SK-N-SH (cell line): Measurements from ENCODE around the gene MSH4. TPM values are rescaled to one million over a fixed set of nuclear protein-coding genes. Genes with fewer than 3 reads are reported as not detected.
A peak's percentile ranks its signal among the peaks of the same experiment; 100 is the strongest.

Experiments used
- CTCF ChIA-PET: fragments of 300-600, 350-600 bp; formaldehyde crosslinking; extraction: SDS; loops from one replicate; lab custom pipeline; 2021; lab: Yijun Ruan, JAX
- POLR2A ChIA-PET: fragments of 350-600 bp; sonication (Branson Sonifier 250); formaldehyde crosslinking; extraction: SDS; loops from one replicate; lab custom pipeline; 2020; ENCODE audit warnings: antibody characterized with exemption, inconsistent platforms; lab: Yijun Ruan, JAX
- DNase-seq: peaks from one replicate; pipeline ENCODE4 v3.0.0; 2012
- H2AFZ ChIP-seq: fragments of 200-600 bp; sonication (generic); 2 replicates; pipeline ENCODE4 v1.8.1; 2016; ENCODE audit warnings: antibody characterized with exemption, mild to moderate bottlenecking, low read depth
- H3F3A ChIP-seq: fragments of 200-600 bp; sonication (generic); replicated peaks from 2 replicates; pipeline ENCODE3; 2016; ENCODE audit warnings: antibody characterized with exemption, mild to moderate bottlenecking; ENCODE audit not compliant: insufficient read depth
- H3K27ac ChIP-seq, 2 experiments: fragments of 200-500 bp in 1 of 2; fragments of 200-600 bp in 1 of 2; sonication (Bioruptor generic) in 1 of 2; sonication (generic), shearing (Covaris generic) in 1 of 2; 2 replicates each; pipeline versions ENCODE4 v1.5.1 to v1.6.1; 2014 to 2016; ENCODE audit warnings: low read depth in 2 of 2, inconsistent platforms in 1 of 2, low read length in 1 of 2, mild to moderate bottlenecking in 1 of 2, mixed read lengths in 1 of 2
- H3K27me3 ChIP-seq: fragments of 200-600 bp; sonication (generic), shearing (Covaris generic); 2 replicates; pipeline ENCODE4 v1.6.1; 2016; ENCODE audit warnings: mixed run types; ENCODE audit not compliant: insufficient read depth
- H3K36me3 ChIP-seq, 2 experiments: fragments of 200-500 bp in 1 of 2; fragments of 200-600 bp in 1 of 2; sonication (Bioruptor generic) in 1 of 2; sonication (generic) in 1 of 2; replicated peaks in 1 of 2; 2 replicates each; pipeline versions ENCODE3 to v1.5.1; 2014 to 2016; ENCODE audit warnings: low read length in 1 of 2, mild to moderate bottlenecking in 1 of 2; ENCODE audit not compliant: insufficient read depth in 2 of 2, control insufficient read depth in 1 of 2
- H3K4me1 ChIP-seq, 2 experiments: fragments of 200-500 bp in 1 of 2; fragments of 200-600 bp in 1 of 2; sonication (Bioruptor generic) in 1 of 2; sonication (generic), shearing (Covaris generic) in 1 of 2; 2 replicates each; pipeline versions ENCODE4 v1.5.1 to v1.6.1; 2014 to 2016; ENCODE audit warnings: low read depth in 1 of 2, low read length in 1 of 2, mixed run types in 1 of 2; ENCODE audit not compliant: insufficient read depth in 2 of 2, control insufficient read depth in 1 of 2
- H3K4me2 ChIP-seq: fragments of 200-600 bp; sonication (generic), shearing (Covaris generic); 2 replicates; pipeline ENCODE4 v1.6.1; 2017; ENCODE audit warnings: mixed run types
- H3K4me3 ChIP-seq, 2 experiments: fragments of 200-500 bp in 1 of 2; fragments of 200-600 bp in 1 of 2; sonication (Bioruptor generic) in 1 of 2; sonication (generic), shearing (Covaris generic) in 1 of 2; 2 replicates each; pipeline versions ENCODE4 v1.5.1 to v1.8.1; 2014 to 2016; ENCODE audit warnings: low read depth in 2 of 2, inconsistent platforms in 1 of 2, low read length in 1 of 2, mild to moderate bottlenecking in 1 of 2, mixed read lengths in 1 of 2, moderate library complexity in 1 of 2
- H3K79me2 ChIP-seq: fragments of 200-600 bp; sonication (generic); 2 replicates; pipeline ENCODE4 v1.8.1; 2017; ENCODE audit warnings: mild to moderate bottlenecking; ENCODE audit not compliant: insufficient read depth
- H3K9ac ChIP-seq: fragments of 200-600 bp; sonication (generic); 2 replicates; pipeline ENCODE4 v1.6.1; 2017; ENCODE audit warnings: mixed run types
- H3K9me2 ChIP-seq: fragments of 200-600 bp; sonication (generic); 2 replicates; pipeline ENCODE4 v1.6.1; 2017; ENCODE audit warnings: mixed run types
- H3K9me3 ChIP-seq: fragments of 200-600 bp; sonication (generic); 2 replicates; pipeline ENCODE4 v1.6.1; 2017; ENCODE audit warnings: mixed run types, mild to moderate bottlenecking, moderate library complexity
- H4K20me1 ChIP-seq: fragments of 200-600 bp; sonication (generic); 2 replicates; pipeline ENCODE4 v1.6.1; 2017; ENCODE audit warnings: mild to moderate bottlenecking, mixed run types; ENCODE audit not compliant: insufficient read depth
- CHD2 ChIP-seq: fragments of 150-350 bp; IDR thresholded peaks from 2 replicates; pipeline ENCODE4 v1.6.1; 2018; ENCODE audit warnings: low read length; ENCODE audit not compliant: partially characterized antibody
- FOSL2 ChIP-seq: IDR thresholded peaks from 2 replicates; pipeline ENCODE4 v1.4.0; 2012; ENCODE audit warnings: low read depth, mild to moderate bottlenecking, moderate library complexity, borderline replicate concordance
- FOXJ3 ChIP-seq: sonication (generic); formaldehyde crosslinking; IDR thresholded peaks from 2 replicates; pipeline ENCODE4 v1.5.1; 2020; ENCODE audit warnings: mild to moderate bottlenecking, missing genetic modification reagents
- FOXM1 ChIP-seq: IDR thresholded peaks from 2 replicates; pipeline ENCODE4 v1.4.0; 2012; ENCODE audit warnings: low read depth, mild to moderate bottlenecking
- GABPA ChIP-seq: IDR thresholded peaks from 2 replicates; pipeline ENCODE4 v1.4.0; 2012; ENCODE audit warnings: low read depth, mild to moderate bottlenecking
- JUND ChIP-seq: IDR thresholded peaks from 2 replicates; pipeline ENCODE4 v1.4.0; 2012
- MEF2A ChIP-seq: IDR thresholded peaks from 2 replicates; pipeline ENCODE4 v1.4.0; 2012; ENCODE audit warnings: low read depth, borderline replicate concordance
- MXI1 ChIP-seq: IDR thresholded peaks from 2 replicates; pipeline ENCODE4 v1.6.1; 2012; ENCODE audit warnings: mild to moderate bottlenecking, low read depth, low read length, improper control_type of control experiment
- NRF1 ChIP-seq: IDR thresholded peaks from 2 replicates; pipeline ENCODE4 v1.6.1; 2012; ENCODE audit warnings: low read depth, mild to moderate bottlenecking, low read length
- RFX5 ChIP-seq: IDR thresholded peaks from 2 replicates; pipeline ENCODE4 v1.6.1; 2012; ENCODE audit warnings: mild to moderate bottlenecking, improper control_type of control experiment, low read length
- TAF1 ChIP-seq: IDR thresholded peaks from 2 replicates; pipeline ENCODE4 v1.6.1; 2012; ENCODE audit warnings: low read depth, mild to moderate bottlenecking, low read length, moderate library complexity, borderline replicate concordance
- YY1 ChIP-seq: IDR thresholded peaks from 2 replicates; pipeline ENCODE4 v1.4.0; 2012; ENCODE audit warnings: low read depth, mild to moderate bottlenecking
- ZBTB33 ChIP-seq: IDR thresholded peaks from 2 replicates; pipeline ENCODE4 v1.4.0; 2012; ENCODE audit warnings: low read depth, borderline replicate concordance
- WGBS: methylation state at CpG from one replicate; pipeline ENCODE4 v1.1.6; 2017; ENCODE audit warnings: low lambda C conversion rate; 5-methylcytosine and 5-hydroxymethylcytosine counted together
- polyA plus RNA-seq, 3 experiments: library from polyadenylated mRNA; depleted of rRNA; stranded (reverse); fragments of >200 nt; gene quantifications; 2 replicates each; pipeline ENCODE4 v1.2.3, GENCODE V29; 2012
- TF ChIP-seq, protein P1 (sequence below): fragments of 150-350 bp; IDR thresholded peaks from 2 replicates; pipeline ENCODE4 v1.6.1; 2016; ENCODE audit warnings: mild to moderate bottlenecking, low read depth, low read length
- TF ChIP-seq, protein P2 (sequence below): IDR thresholded peaks from 2 replicates; pipeline ENCODE4 v1.6.1; 2012; ENCODE audit warnings: mild to moderate bottlenecking, low read depth, low read length, moderate library complexity

Gene MSH4
- polyA plus RNA-seq, 1 of the 3 experiments (the other 2 are of a cell fraction) = not detected

DNA sequence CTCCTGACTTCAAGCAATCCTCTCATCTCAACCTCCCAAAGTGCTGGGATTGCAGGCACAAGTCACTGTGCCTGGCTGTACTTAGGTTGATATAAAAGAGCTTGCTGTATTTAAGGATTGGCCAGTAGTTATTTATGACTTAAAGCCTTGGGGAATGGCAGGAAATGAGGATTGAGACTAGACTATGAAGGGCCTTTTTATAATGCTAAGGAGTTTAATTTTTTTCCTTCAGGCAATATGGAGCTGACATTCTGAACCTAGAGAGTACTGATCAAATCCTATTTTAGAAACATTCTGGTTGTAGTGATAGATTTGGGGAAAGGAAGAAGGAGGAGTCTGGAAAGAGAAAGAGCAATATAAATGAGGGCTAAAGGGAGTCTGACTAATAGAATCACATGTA lies 44.7 kb downstream of the MSH4 start:
- CTCF ChIA-PET = no interaction called here

DNA sequence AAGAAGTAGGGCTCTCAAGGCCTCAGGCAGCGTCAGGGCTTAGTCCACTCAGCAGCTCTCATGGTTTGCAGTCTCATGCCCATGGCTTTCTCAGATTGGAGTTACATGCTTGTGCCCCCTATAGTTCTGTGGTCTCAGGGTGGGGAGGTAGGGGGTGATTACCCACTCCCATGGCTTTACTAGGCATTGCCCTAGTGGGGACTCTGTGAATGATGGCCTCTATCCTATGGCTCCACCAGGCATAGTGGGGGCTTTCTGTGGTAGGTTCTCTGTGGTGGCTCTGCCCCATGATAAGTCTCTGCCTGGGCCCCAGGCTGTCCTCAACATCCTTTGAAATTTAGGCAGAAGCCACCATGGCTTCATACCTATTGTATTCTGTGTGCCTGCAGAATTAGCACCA lies 48.9 kb downstream of the MSH4 start:
- WGBS = 0% methylated on average over 1 of the region's 1 CpG
- no peak overlapping the region for H3K9ac ChIP-seq
- H2AFZ ChIP-seq = no peak overlapping the region
- H3K4me3 ChIP-seq = no peak overlapping the region
- no peaks in the 10 kb centered on the region for H3K9me3 ChIP-seq
- H4K20me1 ChIP-seq = no peaks in the 10 kb centered on the region
- H3K27me3 ChIP-seq = no peaks in the 10 kb centered on the region
- no peak overlapping the region for H3K27ac ChIP-seq
- no peaks in the 10 kb centered on the region for H3K9me2 ChIP-seq
- no peaks in the 10 kb centered on the region for H3F3A ChIP-seq
- ChIA-PET CTCF (no interaction called here), POLR2A (no interaction called here)
- H3K4me2 ChIP-seq = no peak overlapping the region
- no peaks in the 10 kb centered on the region for H3K36me3 ChIP-seq
- TF ChIP-seq FOSL2 (no peak), FOXM1 (no peak), MXI1 (no peak), MEF2A (no peak)
- DNase-seq = no peak
- peaks cover 0 to 5% of the 10 kb centered on the region in 2 experiments; a peak in 1 of 4 replicates for H3K4me1 ChIP-seq
- no peaks in the 10 kb centered on the region for H3K79me2 ChIP-seq

More for the DNA sequence above, 44.7 kb downstream of the MSH4 start:
- POLR2A ChIA-PET = no interaction called here
- TF ChIP-seq MXI1 (no peak), GABPA (no peak), NRF1 (no peak), TAF1 (no peak)
- TF ChIP-seq, protein P1, sequence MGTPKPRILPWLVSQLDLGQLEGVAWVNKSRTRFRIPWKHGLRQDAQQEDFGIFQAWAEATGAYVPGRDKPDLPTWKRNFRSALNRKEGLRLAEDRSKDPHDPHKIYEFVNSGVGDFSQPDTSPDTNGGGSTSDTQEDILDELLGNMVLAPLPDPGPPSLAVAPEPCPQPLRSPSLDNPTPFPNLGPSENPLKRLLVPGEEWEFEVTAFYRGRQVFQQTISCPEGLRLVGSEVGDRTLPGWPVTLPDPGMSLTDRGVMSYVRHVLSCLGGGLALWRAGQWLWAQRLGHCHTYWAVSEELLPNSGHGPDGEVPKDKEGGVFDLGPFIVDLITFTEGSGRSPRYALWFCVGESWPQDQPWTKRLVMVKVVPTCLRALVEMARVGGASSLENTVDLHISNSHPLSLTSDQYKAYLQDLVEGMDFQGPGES = no peak
- H3K9ac ChIP-seq = no peak overlapping the region
- no peaks in the 10 kb centered on the region for H3F3A ChIP-seq
- H3K4me1 ChIP-seq = peaks cover 0 to 5% of the 10 kb centered on the region in 2 experiments; a peak in 1 of 4 replicates
- no peak overlapping the region for H3K4me3 ChIP-seq
- H3K9me2 ChIP-seq = no peaks in the 10 kb centered on the region
- H2AFZ ChIP-seq = peak overlapping the region; percentile 30; the same call in 1 of the 2 replicates
- no peaks in the 10 kb centered on the region for H4K20me1 ChIP-seq
- H3K9me3 ChIP-seq = no peaks in the 10 kb centered on the region; the same call in 1 of the 2 replicates
- no peak for DNase-seq
- H3K79me2 ChIP-seq = no peaks in the 10 kb centered on the region
- H3K27me3 ChIP-seq = no peaks in the 10 kb centered on the region
- H3K4me2 ChIP-seq = no peak overlapping the region
- H3K27ac ChIP-seq = no peak overlapping the region
- no peaks in the 10 kb centered on the region for H3K36me3 ChIP-seq

GRCh38 chr1:75855010-75855409 lies 58.3 kb downstream of the MSH4 start:
- no peaks in the 10 kb centered on the region for H3K4me1 ChIP-seq
- no peak for DNase-seq
- WGBS = 97% methylated on average over 2 of the region's 2 CpGs
- no peak overlapping the region for H3K4me3 ChIP-seq
- no peaks in the 10 kb centered on the region for H3F3A ChIP-seq
- H3K9ac ChIP-seq = no peak overlapping the region
- no peak overlapping the region for H2AFZ ChIP-seq
- ChIA-PET CTCF (no interaction called here), POLR2A (no interaction called here)
- H3K9me3 ChIP-seq = no peaks in the 10 kb centered on the region
- no peaks in the 10 kb centered on the region for H3K27me3 ChIP-seq
- TF ChIP-seq, protein P2, sequence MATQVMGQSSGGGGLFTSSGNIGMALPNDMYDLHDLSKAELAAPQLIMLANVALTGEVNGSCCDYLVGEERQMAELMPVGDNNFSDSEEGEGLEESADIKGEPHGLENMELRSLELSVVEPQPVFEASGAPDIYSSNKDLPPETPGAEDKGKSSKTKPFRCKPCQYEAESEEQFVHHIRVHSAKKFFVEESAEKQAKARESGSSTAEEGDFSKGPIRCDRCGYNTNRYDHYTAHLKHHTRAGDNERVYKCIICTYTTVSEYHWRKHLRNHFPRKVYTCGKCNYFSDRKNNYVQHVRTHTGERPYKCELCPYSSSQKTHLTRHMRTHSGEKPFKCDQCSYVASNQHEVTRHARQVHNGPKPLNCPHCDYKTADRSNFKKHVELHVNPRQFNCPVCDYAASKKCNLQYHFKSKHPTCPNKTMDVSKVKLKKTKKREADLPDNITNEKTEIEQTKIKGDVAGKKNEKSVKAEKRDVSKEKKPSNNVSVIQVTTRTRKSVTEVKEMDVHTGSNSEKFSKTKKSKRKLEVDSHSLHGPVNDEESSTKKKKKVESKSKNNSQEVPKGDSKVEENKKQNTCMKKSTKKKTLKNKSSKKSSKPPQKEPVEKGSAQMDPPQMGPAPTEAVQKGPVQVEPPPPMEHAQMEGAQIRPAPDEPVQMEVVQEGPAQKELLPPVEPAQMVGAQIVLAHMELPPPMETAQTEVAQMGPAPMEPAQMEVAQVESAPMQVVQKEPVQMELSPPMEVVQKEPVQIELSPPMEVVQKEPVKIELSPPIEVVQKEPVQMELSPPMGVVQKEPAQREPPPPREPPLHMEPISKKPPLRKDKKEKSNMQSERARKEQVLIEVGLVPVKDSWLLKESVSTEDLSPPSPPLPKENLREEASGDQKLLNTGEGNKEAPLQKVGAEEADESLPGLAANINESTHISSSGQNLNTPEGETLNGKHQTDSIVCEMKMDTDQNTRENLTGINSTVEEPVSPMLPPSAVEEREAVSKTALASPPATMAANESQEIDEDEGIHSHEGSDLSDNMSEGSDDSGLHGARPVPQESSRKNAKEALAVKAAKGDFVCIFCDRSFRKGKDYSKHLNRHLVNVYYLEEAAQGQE = no peak
- no peak for TF ChIP-seq TAF1
- no peak for TF ChIP-seq RFX5
- no peak for TF ChIP-seq FOSL2
- no peak for TF ChIP-seq CHD2
- TF ChIP-seq ZBTB33 = no peak
- no peak for TF ChIP-seq JUND
- TF ChIP-seq FOXJ3 (CRISPR knock-in tag) = no peak
- TF ChIP-seq GABPA = no peak
- TF ChIP-seq YY1 = no peak
- no peak overlapping the region for H3K27ac ChIP-seq
- H3K9me2 ChIP-seq = no peaks in the 10 kb centered on the region
- no peaks in the 10 kb centered on the region for H3K79me2 ChIP-seq
- H4K20me1 ChIP-seq = no peaks in the 10 kb centered on the region
- H3K4me2 ChIP-seq = no peak overlapping the region
- no peaks in the 10 kb centered on the region for H3K36me3 ChIP-seq
